SU-DHL-6 (cell line): ENCODE results near the gene MARS1.

Source experiments
- H2AFZ ChIP-seq: fragments of 200-600 bp; sonication (generic); 2 replicates; pipeline ENCODE4 v1.6.1; 2014; ENCODE audit warnings: low read depth, mild to moderate bottlenecking, moderate library complexity, mixed read lengths, antibody characterized with exemption, low read length; ENCODE audit not compliant: severe bottlenecking
- H3F3A ChIP-seq: fragments of 200-600 bp; shearing (Covaris generic); 2 replicates; pipeline ENCODE4 v1.6.0; 2016; ENCODE audit warnings: antibody characterized with exemption, mild to moderate bottlenecking; ENCODE audit not compliant: insufficient read depth
- H3K27ac ChIP-seq: fragments of 200-600 bp; sonication (generic); 2 replicates; pipeline ENCODE4 v1.5.1; 2016; ENCODE audit warnings: low read depth, mild to moderate bottlenecking, low read length, moderate library complexity, mixed read lengths
- H3K27me3 ChIP-seq: fragments of 200-600 bp; sonication (generic), shearing (Covaris generic); 2 replicates; pipeline ENCODE4 v1.6.0; 2014; ENCODE audit warnings: mild to moderate bottlenecking, low read length
- H3K36me3 ChIP-seq: fragments of 200-600 bp; sonication (generic); 2 replicates; pipeline ENCODE4 v1.6.1; 2014; ENCODE audit warnings: mild to moderate bottlenecking, low read length, mixed read lengths
- H3K4me2 ChIP-seq: fragments of 300-600, 200-600 bp; shearing (Covaris generic), sonication (generic); 2 replicates; pipeline ENCODE4 v1.6.0; 2014; ENCODE audit warnings: low read length, low read depth, mild to moderate bottlenecking; ENCODE audit not compliant: poor library complexity, severe bottlenecking
- H3K4me3 ChIP-seq: fragments of 200-600 bp; sonication (generic); 2 replicates; pipeline ENCODE4 v1.5.1; 2014; ENCODE audit warnings: antibody characterized with exemption, low read length, mild to moderate bottlenecking, mixed read lengths; ENCODE audit not compliant: insufficient read depth, poor library complexity, severe bottlenecking
- H3K79me2 ChIP-seq: fragments of 200-600 bp; sonication (generic); 2 replicates; pipeline ENCODE4 v1.6.1; 2014; ENCODE audit warnings: mild to moderate bottlenecking, low read length, moderate library complexity; ENCODE audit not compliant: insufficient read depth
- H3K9ac ChIP-seq: fragments of 200-600 bp; sonication (generic); 2 replicates; pipeline ENCODE4 v1.7.0; 2014; ENCODE audit warnings: mild to moderate bottlenecking, low read length
- H3K9me2 ChIP-seq: fragments of 200-600 bp; sonication (generic); replicated peaks from 2 replicates; pipeline ENCODE4 v1.6.1; 2014; ENCODE audit warnings: low read length; ENCODE audit not compliant: insufficient read depth
- H3K9me3 ChIP-seq: fragments of 200-600 bp; sonication (generic); 2 replicates; pipeline ENCODE4 v1.6.1; 2014; ENCODE audit warnings: low read length, mixed read lengths; ENCODE audit not compliant: insufficient read depth
- H4K20me1 ChIP-seq: fragments of 200-600 bp; sonication (generic); 2 replicates; pipeline ENCODE4 v1.6.1; 2014; ENCODE audit warnings: low read depth, mild to moderate bottlenecking, antibody characterized with exemption, low read length, moderate library complexity, mixed read lengths
- EZH2phosphoT487 ChIP-seq: fragments of 200-600 bp; sonication (generic), shearing (Covaris generic); conservative IDR thresholded peaks from 2 replicates; pipeline ENCODE4 v1.6.1; 2018; ENCODE audit warnings: mild to moderate bottlenecking, antibody characterized with exemption, low read length, moderate library complexity, mixed read lengths
- TF ChIP-seq, protein P1 (sequence below): fragments of 200-600 bp; sonication (generic); IDR thresholded peaks from one replicate; pipeline ENCODE4 v1.5.1; 2017; ENCODE audit warnings: antibody characterized with exemption, mild to moderate bottlenecking, low read length, moderate library complexity; ENCODE audit not compliant: insufficient read depth, poor library complexity, severe bottlenecking

Gene MARS1

GRCh38 chr12:57539134-57539768 lies 51.4 kb downstream of the MARS1 start:
- Histone ChIP-seq H3K9me2 (no peaks in the 10 kb centered on the region), H3K9me3 (no peaks in the 10 kb centered on the region), H3K27me3 (no peaks in the 10 kb centered on the region), H3K36me3 (no peaks in the 10 kb centered on the region), H3K9ac (no peak overlapping the region), H3K27ac (no peak overlapping the region), H4K20me1 (no peaks in the 10 kb centered on the region), H3K4me3 (no peak overlapping the region), H3F3A (no peaks in the 10 kb centered on the region), H3K4me2 (no peak overlapping the region), H2AFZ (no peak overlapping the region), H3K79me2 (no peaks in the 10 kb centered on the region; the same call in 1 of the 2 replicates)
- TF ChIP-seq, protein P1, sequence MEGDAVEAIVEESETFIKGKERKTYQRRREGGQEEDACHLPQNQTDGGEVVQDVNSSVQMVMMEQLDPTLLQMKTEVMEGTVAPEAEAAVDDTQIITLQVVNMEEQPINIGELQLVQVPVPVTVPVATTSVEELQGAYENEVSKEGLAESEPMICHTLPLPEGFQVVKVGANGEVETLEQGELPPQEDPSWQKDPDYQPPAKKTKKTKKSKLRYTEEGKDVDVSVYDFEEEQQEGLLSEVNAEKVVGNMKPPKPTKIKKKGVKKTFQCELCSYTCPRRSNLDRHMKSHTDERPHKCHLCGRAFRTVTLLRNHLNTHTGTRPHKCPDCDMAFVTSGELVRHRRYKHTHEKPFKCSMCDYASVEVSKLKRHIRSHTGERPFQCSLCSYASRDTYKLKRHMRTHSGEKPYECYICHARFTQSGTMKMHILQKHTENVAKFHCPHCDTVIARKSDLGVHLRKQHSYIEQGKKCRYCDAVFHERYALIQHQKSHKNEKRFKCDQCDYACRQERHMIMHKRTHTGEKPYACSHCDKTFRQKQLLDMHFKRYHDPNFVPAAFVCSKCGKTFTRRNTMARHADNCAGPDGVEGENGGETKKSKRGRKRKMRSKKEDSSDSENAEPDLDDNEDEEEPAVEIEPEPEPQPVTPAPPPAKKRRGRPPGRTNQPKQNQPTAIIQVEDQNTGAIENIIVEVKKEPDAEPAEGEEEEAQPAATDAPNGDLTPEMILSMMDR: no peak
- TF ChIP-seq EZH2phosphoT487: no peak

DNA sequence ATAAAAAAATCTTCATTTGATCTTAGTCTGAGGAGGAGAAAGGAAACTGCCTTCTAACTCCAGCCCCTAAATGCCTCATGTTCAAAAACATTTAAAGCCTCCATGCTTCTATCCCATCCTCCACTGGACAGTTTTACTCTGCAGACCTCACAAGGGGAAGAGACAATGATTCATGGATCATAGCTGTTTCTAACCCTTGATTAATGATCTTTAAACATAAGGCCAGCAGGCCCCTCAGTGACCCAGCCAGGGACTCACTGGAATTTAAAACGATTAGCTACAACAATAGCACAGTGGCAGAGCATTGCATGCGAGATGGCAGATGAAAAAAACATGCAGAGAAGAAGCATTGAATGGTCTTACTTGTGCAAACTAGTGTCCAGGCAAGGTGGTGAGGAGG lies 53.1 kb downstream of the MARS1 start:
- Histone ChIP-seq H3K9me3 (no peaks in the 10 kb centered on the region), H3K4me2 (no peak overlapping the region), H3K79me2 (peaks cover 14% of the 10 kb centered on the region; the same call in 1 of the 2 replicates), H3K36me3 (no peaks in the 10 kb centered on the region), H3K4me3 (no peak overlapping the region), H3F3A (no peaks in the 10 kb centered on the region), H3K9me2 (no peaks in the 10 kb centered on the region), H3K9ac (no peak overlapping the region), H3K27me3 (no peaks in the 10 kb centered on the region), H2AFZ (no peak overlapping the region), H3K27ac (no peak overlapping the region), H4K20me1 (no peaks in the 10 kb centered on the region)
- TF ChIP-seq, protein P1: no peak
- TF ChIP-seq EZH2phosphoT487: no peak

DNA sequence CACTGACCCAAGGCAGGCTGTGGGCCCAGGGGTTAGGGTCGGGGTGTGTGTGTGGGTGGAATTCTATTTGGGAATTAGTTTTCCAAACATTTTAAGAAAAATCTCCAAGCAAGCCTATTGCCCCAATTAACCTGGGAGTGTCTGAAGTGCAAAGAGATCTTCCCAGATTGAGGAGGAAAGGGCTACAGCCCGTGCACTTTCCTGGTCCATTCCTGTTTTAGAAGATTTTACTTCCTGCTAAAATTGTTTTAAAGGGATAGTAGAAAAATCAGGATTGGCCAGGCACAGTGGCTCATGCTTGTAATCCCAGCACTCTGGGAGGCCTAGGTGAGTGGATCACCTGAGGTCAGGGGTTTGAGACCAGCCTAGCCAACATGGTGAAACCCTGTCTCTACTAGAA lies 53.8 kb downstream of the MARS1 start:
- no peak overlapping the region for H3K27ac ChIP-seq
- H4K20me1 ChIP-seq: no peaks in the 10 kb centered on the region
- H3K9me3 ChIP-seq: no peaks in the 10 kb centered on the region
- no peaks in the 10 kb centered on the region for H3F3A ChIP-seq
- H3K9ac ChIP-seq: no peak overlapping the region
- H3K4me2 ChIP-seq: no peak overlapping the region
- no peak overlapping the region for H3K4me3 ChIP-seq
- no peak for TF ChIP-seq EZH2phosphoT487
- TF ChIP-seq, protein P1: no peak
- no peak overlapping the region for H2AFZ ChIP-seq
- no peaks in the 10 kb centered on the region for H3K36me3 ChIP-seq
- H3K9me2 ChIP-seq: no peaks in the 10 kb centered on the region
- no peaks in the 10 kb centered on the region for H3K27me3 ChIP-seq
- H3K79me2 ChIP-seq: peaks cover 22% of the 10 kb centered on the region; the same call in 1 of the 2 replicates
